Fibroblast of mammary gland (primary cell): ENCODE results near the gene LRMDA.

ENCODE experiments used
- DNase-seq: peaks from one replicate; pipeline ENCODE4 v3.0.0-alpha.2; 2010; ENCODE audit warnings: low read depth
- H3K4me3 ChIP-seq: 2 replicates; pipeline ENCODE4 v1.5.1; 2011; ENCODE audit warnings: low read depth, mild to moderate bottlenecking, low read length, moderate library complexity; ENCODE audit not compliant: control insufficient read depth
- TF ChIP-seq, protein P1 (sequence below): conservative IDR thresholded peaks from 2 replicates; pipeline ENCODE4 v1.5.1; 2011; ENCODE audit warnings: low read depth, low read length, inconsistent platforms; ENCODE audit not compliant: control insufficient read depth, insufficient read depth

The LRMDA gene

DNA sequence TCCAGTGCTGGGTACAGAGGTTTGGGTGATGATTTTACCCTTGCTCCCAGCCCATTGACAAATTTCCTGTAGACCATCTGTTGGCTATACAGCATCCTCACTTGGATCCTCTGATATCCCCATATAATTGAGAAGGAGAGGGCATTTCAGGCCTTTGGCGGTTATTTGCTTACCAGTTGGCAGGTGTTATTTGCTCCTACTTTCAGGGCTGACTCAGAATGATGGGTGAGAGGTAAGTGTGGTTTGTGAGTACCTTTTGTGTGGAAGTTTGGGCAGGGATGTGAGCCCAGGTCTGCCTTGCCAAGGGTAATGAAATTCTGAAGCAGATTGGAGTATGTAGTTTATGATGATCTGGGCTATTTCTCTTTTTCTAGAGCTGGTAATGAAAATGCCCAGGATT lies 93.6 kb downstream of the LRMDA start:
- H3K4me3 ChIP-seq: no peak overlapping the region
- no peak for DNase-seq
- TF ChIP-seq, protein P1, sequence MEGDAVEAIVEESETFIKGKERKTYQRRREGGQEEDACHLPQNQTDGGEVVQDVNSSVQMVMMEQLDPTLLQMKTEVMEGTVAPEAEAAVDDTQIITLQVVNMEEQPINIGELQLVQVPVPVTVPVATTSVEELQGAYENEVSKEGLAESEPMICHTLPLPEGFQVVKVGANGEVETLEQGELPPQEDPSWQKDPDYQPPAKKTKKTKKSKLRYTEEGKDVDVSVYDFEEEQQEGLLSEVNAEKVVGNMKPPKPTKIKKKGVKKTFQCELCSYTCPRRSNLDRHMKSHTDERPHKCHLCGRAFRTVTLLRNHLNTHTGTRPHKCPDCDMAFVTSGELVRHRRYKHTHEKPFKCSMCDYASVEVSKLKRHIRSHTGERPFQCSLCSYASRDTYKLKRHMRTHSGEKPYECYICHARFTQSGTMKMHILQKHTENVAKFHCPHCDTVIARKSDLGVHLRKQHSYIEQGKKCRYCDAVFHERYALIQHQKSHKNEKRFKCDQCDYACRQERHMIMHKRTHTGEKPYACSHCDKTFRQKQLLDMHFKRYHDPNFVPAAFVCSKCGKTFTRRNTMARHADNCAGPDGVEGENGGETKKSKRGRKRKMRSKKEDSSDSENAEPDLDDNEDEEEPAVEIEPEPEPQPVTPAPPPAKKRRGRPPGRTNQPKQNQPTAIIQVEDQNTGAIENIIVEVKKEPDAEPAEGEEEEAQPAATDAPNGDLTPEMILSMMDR: no peak

DNA sequence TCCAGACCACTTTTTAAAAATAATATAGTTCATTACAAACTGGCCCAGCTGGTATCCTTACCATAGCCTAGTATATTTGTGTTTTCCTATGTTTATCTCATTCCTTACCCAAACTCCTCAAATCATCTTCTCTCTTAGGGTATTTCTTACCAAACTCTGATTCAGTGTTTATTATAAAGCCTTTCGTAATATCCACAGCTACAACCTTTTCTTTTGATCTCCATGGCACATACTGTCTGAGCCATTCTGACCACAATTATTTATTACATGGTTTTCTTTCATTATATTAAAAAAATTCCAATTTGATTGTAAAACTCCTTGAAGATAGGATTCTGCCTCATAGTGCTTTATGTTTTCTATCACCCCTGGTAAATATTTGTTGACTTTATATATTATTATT lies 94.2 kb downstream of the LRMDA start:
- DNase-seq: peak; percentile 50
- TF ChIP-seq, protein P1: no peak
- H3K4me3 ChIP-seq: no peak overlapping the region

DNA sequence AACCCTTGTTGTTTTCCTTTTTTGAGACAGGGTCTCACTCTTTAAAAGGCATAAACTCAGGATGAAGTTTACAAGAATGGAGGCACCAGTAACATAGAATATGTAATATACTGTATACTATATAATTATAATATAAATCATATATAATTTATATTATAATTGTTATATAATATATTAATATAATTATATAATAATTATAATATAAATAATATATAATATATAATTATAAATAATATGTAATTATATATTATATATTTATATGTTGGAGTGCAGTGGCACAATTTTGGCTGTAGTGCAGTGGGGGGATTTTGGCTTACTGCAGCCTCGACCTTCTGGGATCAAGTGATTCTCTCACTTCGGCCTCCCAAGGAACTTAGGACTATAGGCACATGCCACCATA lies 96.1 kb downstream of the LRMDA start:
- H3K4me3 ChIP-seq: no peak overlapping the region
- no peak for DNase-seq
- TF ChIP-seq, protein P1: no peak

DNA sequence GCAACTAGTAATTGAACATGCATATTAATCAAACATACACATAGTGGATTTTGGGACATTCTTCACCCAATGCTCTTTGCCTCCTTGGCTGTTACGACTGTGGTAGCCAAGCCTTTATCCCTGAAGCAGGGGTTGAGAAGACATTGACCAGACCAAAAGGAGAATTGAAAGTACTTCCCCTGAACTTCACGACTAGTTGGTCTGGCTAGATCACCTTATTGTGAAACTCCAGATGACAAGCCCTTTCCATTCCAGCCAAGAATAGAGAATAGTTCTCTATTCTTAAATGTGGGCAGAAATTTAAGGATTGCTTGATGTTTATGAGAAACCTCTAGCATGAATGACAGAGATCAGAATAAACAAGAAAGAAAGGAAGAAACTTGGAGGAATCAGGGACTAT lies 97.0 kb downstream of the LRMDA start:
- peak; percentile 47 for DNase-seq
- no peak overlapping the region for H3K4me3 ChIP-seq

DNA sequence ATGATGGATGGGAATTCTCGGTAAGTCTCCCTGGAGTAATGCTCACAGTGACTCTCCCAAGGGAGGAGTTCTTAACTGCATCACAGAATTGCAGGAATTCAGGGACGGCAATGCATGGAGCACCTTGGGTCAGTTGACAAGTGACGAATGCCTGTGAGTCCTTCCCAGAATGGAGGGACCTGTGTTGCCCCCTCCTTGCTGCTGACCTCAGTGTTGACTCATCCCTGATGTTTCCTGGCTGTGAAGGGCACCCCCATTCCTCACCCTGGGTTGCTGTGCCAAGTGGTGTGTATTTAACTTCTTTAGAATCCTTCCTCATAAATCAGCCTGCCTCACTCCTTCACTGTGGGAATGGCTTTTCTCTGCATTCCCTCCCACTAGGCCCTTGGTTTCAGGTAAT lies 98.9 kb downstream of the LRMDA start:
- no peak overlapping the region for H3K4me3 ChIP-seq
- TF ChIP-seq, protein P1: no peak
- DNase-seq: peak; percentile 82

More for the DNA sequence above, 97.0 kb downstream of the LRMDA start:
- TF ChIP-seq, protein P1: no peak

DNA sequence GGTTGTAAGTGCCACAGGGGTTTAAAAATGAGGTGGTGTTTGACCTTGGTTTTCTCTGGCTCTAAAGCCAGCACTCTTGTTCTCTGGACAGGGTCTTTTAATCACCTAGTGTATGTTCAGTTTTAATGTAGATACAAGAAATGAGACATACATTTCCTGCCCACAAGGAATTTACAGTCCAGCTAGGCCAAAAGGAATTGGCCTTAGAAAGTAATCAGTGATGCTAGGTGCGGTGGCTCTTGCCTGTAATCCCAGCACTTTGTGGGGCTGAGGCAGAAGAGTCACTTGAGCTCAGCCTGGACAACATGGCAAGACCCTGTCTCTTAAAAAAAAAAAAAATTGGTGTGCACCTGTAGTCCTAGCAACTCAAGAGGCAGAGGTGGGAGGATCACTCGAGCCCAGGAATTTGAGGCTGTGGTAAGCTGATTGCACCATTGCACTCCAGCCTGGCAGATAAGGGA lies 100.2 kb downstream of the LRMDA start:
- no peak for DNase-seq
- TF ChIP-seq, protein P1: no peak
- H3K4me3 ChIP-seq: no peak overlapping the region
